ENCODE measurements around the gene COBL. TPM values are rescaled to one million over a fixed set of nuclear protein-coding genes. Genes with fewer than 3 reads are reported as not detected.

The COBL gene
- under 0.01 TPM in 2 replicates for total RNA-seq

GRCh38 chr7:51316666-51317581 is at the start of gene COBL:
COBL (minus strand) TSS chr7:51316809; CDS start chr7:51316633, 176 bp downstream.

Measured in uterine smooth muscle cell (primary cell).